ENCODE data around the gene PIBF1.
"Not testable (repeated sequence)": the region's sequence is repeated elsewhere in the genome, so short reads cannot be mapped to it uniquely, and the experiment has no call there.

Gene PIBF1

GRCh38 chr13:73034901-73035300 lies 253.0 kb downstream of the PIBF1 start:
- DNase-seq, result no peak

- DNase-seq, result no peak
Observed at GRCh38 chr13:73035660-73036059, 253.7 kb downstream of the PIBF1 start.

- DNase-seq, result no peak
Observed at GRCh38 chr13:73036566-73036965, 254.6 kb downstream of the PIBF1 start.

- no peak for DNase-seq
Observed at GRCh38 chr13:73038064-73038463, 256.1 kb downstream of the PIBF1 start.

- no peak for DNase-seq
Observed at GRCh38 chr13:73039201-73040108, 257.5 kb downstream of the PIBF1 start.

DNA sequence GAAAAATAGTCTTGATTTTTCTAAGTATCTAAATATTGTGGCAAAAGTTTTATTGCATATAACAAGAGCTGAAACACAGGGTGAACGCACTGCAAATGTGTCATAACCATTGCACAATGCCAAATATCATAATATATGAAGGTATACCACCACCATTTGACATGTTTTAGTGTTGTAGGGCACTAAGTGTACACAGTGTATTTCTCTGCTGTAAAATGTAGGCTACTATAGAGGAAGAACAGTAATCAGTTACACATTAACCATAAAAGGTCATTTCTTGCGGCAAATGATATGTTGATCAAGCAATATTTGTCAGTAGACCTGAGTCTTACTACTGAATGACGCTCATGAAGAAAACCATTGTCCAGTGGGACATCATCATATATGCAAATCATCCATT lies 258.6 kb downstream of the PIBF1 start:
- no peak for DNase-seq

GRCh38 chr13:73040968-73041596 lies 259.1 kb downstream of the PIBF1 start:
- no peak for DNase-seq

DNA sequence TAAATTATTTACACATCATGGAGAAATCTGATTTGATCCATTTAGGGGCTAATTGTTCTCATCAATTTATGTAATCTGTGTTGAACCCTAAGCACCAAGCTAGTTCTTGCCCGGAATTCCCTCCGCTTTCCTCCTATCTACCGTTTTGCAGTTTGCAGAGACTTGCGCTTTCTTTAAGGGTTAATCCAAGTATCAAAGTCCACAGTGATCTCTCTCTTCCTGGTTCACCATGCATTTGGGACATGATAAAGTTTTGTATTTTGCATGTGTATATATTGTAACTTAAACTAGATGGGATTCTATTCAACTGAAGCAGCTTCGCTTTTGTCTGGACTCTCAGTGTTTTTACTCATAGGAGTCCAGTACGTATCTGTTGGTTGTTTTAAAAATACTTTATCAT lies 263.1 kb downstream of the PIBF1 start:
- DNase-seq, result no peak

DNA sequence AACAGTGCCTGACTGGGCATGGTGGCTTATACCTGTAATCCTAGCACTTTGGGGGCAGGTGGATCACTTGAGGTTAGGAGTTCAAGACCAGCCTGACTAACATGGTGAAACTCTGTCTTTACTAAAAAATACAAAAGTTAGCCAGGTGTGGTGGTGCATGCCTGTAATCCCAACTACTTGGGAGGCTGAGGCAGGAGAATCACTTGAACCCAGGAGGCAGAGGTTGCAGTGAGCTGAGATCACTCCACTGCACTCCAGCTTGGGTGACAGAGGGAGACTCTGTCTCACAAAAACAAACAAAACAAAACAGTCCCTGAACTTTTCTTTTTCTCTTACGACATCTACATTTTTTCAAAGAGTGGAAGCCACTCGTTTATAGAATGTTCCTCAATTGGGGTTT lies 266.7 kb downstream of the PIBF1 start:
- DNase-seq, result not testable (repeated sequence)

- DNase-seq, result no peak
Observed at GRCh38 chr13:73054712-73055111, 272.8 kb downstream of the PIBF1 start.

- no peak for DNase-seq
Observed at GRCh38 chr13:73055813-73056564, 274.1 kb downstream of the PIBF1 start.

- no peak for DNase-seq
Observed at GRCh38 chr13:73056565-73056962, 274.6 kb downstream of the PIBF1 start.

GRCh38 chr13:73057284-73058063 lies 275.5 kb downstream of the PIBF1 start:
- DNase-seq, result no peak

GRCh38 chr13:73058064-73058313 lies 276.1 kb downstream of the PIBF1 start:
- DNase-seq, result no peak

- DNase-seq, result no peak
Observed at GRCh38 chr13:73058432-73058735, 276.5 kb downstream of the PIBF1 start.

GRCh38 chr13:73058736-73059459 lies 277.0 kb downstream of the PIBF1 start, which contains the start of gene KLF5:
KLF5 (plus strand) TSS chr13:73059005; CDS start chr13:73059328, 323 bp downstream.
- DNase-seq, result peak; percentile 94

GRCh38 chr13:73059460-73060250 lies 277.7 kb downstream of the PIBF1 start:
- peak; percentile 54 for DNase-seq

DNA sequence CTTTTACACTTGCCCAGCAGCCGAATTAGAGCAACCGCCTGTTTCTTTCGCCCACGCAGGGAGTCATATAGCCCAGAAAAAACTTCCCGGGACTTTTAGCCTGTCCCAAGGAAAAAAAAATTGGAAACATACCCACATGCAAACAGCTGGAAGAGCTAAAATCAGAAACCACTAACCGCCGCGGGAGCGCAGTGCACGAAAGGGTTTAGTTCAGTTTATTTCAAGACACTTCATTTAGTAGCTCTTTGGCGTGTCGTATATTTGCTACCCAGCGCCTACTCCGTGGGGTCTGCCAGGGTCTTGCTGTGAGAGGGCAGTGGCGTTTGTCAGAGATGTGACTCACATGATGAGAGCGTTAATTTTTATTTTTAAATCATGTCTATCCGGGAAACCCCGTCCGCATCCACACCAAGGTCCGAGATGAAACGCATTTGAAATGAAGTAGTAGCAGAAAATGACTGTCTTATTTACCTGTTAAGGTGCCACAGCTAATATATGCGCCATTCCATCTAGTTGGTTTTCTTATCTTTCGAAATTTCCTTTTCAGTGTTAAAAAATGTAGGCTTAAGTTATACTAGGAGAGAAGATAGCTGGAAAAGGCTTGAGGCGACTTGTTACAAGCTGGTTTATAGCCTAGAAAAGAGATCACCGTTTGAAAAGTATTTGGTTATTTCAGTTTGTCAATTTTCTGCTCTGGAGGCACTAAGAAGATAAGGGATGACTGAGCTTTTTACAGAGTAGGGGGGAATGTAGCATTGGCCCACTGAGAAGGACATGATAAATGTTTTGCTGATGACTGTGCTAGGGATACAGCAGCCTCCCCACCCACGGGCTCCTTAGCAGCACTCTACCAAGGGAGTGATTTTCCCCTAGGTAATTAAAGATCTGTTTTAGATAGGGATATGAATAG lies 278.6 kb downstream of the PIBF1 start:
- DNase-seq, result no peak

DNA sequence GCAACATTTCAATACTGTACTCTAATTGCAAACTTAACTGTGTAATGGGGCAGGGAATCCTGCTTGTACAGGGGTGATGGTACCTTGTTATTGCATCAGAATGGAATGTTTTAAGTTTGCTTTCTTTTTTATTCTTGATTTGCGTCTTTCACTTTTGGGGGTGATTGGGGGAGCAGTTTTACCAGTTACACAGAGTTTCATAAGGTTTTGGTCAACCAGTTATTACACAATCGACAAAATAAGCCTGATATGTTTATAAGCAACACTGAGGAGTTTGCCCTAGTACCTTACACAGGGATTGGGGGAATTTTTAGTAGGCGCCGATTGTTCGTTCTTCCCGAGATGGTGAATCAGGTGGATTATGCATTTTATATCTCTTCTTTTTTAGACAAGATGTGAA lies 279.5 kb downstream of the PIBF1 start:
- DNase-seq, result no peak

DNA sequence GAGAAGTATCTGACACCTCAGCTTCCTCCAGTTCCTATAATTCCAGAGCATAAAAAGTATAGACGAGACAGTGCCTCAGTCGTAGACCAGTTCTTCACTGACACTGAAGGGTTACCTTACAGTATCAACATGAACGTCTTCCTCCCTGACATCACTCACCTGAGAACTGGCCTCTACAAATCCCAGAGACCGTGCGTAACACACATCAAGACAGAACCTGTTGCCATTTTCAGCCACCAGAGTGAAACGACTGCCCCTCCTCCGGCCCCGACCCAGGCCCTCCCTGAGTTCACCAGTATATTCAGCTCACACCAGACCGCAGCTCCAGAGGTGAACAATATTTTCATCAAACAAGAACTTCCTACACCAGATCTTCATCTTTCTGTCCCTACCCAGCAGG lies 279.9 kb downstream of the PIBF1 start:
- no peak for DNase-seq

DNA sequence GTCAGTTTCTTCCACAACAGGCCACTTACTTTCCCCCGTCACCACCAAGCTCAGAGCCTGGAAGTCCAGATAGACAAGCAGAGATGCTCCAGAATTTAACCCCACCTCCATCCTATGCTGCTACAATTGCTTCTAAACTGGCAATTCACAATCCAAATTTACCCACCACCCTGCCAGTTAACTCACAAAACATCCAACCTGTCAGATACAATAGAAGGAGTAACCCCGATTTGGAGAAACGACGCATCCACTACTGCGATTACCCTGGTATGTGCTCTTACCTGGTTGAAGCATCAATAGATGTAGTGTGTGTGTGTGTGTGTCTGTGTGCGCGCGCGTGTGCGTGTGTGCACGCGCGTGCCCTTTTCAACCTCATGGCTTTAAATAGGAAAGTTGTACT lies 280.5 kb downstream of the PIBF1 start:
- DNase-seq, result no peak

Measured in NCI-H1092 (cell line).